ENCODE results near the gene DLG2.
"Not testable (repeated sequence)": the region's sequence is repeated elsewhere in the genome, so short reads cannot be mapped to it uniquely, and the experiment has no call there.

DLG2 gene

GRCh38 chr11:84833488-84834088 lies 793.6 kb downstream of the DLG2 start:
- DNase-seq (ENCODE audit: low spot score), result no peak

GRCh38 chr11:84830372-84830771 lies 796.8 kb downstream of the DLG2 start:
- no peak for DNase-seq (ENCODE audit: low spot score)

GRCh38 chr11:84829162-84829561 lies 798.0 kb downstream of the DLG2 start:
- DNase-seq (ENCODE audit: low spot score), result no peak

- DNase-seq (ENCODE audit: low spot score), result no peak
Measured at GRCh38 chr11:84828616-84829015, 798.5 kb downstream of the DLG2 start.

DNA sequence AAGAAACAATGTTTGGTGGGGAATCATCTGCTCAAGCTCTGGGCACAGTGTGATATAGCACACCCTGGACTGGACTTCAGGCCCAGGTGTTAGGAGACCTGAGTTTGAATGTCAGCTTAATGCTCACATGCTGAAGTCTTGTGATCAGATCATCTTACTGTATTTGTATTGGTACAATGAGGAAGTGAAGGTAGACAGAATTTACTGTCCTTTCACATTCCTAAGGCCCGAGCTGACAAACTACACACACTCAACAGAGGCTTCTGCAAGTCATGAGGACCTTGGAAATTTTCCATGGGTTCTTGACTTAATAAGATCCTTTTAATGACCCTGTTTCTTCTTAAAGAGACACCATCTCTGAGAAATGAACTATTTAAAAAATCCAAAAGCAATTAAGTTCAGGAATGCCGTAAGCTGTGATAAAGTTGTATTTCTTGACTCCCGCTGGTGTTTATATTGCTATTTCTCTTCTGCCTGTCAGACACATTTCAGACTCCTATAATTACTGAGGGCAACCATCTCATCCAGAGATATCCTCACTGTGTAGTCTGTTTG lies 802.0 kb downstream of the DLG2 start:
- no peak for DNase-seq (ENCODE audit: low spot score)

DNA sequence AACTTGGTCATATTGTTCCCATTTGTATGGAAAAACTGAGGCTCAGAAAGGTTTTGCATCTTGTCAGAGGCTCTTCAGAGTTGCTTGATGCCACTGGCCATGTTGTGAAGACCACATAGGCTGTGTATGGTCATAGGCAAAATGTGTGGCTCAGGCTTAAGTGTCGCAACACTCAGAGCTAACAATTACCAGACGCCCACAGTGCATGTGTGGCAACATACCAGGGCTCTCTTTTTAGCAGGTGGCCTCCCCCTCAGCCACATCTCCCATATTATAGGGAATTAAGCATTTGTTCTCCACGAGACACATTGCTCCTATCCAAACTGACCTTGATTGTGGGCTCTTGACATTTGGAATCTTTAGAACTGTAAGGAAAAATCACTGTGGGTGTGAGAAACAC lies 802.5 kb downstream of the DLG2 start:
- DNase-seq (ENCODE audit: low spot score), result no peak

- DNase-seq (ENCODE audit: low spot score), result no peak
Measured at GRCh38 chr11:84819537-84819936, 807.6 kb downstream of the DLG2 start.

DNA sequence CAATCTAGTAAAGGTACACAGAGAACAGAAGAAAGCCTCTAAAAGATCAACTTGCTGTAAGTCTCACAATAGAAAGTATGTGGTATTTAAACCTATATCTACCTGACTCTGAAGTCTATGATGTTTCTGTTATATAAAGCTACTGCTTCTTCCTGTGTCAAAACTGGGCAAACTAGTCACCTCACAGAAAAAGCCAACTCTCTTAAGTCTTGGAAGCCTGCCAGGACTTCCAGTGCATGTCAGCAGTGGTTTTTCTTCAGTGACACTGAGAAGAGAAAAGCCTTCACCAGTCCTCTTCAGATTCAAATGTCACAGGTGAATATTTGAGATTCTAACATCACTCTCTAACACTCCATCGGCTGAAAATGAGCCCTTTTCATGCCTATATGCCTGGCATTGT lies 808.0 kb downstream of the DLG2 start:
- DNase-seq (ENCODE audit: low spot score), result no peak

DNA sequence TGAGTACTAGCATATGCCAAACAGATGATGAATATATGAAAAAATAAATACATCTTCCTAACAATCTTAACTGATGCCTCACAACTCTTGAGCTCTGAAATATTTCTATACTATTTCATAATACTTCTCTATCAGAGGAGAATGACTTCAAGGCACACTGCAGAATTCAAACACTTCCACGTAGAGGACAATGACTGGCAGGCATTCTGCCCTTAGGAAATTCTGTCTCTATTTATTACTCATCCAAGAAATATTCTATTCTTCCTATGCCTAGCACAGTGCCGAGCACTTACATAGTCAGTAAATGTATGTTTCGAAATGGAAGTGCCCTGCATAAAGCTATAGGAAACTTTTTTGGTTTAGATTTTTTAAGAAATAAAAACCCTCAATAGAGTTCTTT lies 809.1 kb downstream of the DLG2 start:
- DNase-seq (ENCODE audit: low spot score), result no peak

DNA sequence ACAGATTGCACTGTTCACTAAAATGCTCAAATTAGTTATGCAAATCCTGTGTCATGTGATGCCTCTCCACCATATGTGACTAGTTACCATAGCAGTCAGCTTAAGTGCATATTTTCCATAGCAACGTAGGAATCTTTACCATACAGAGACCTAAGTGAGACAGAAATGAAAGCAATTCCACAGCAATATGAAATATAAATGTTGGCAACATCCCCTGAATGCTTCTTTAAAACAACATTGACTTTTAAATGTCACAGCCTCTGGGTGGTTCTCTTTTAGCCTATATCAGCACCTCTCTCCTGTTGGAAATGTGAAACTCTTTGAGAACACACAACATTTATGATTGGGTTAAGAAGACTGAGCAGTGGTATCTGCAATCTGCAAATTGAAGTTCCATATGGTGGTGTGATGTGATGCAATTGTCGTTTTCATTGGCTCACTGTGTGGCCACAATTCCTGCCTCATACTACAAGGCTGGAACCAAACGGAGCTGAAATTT lies 814.6 kb downstream of the DLG2 start:
- DNase-seq (ENCODE audit: low spot score), result no peak

- DNase-seq (ENCODE audit: low spot score), result no peak
Measured at GRCh38 chr11:84806354-84806753, 820.8 kb downstream of the DLG2 start.

GRCh38 chr11:84804041-84804440 lies 823.1 kb downstream of the DLG2 start:
- no peak for DNase-seq (ENCODE audit: low spot score)

DNA sequence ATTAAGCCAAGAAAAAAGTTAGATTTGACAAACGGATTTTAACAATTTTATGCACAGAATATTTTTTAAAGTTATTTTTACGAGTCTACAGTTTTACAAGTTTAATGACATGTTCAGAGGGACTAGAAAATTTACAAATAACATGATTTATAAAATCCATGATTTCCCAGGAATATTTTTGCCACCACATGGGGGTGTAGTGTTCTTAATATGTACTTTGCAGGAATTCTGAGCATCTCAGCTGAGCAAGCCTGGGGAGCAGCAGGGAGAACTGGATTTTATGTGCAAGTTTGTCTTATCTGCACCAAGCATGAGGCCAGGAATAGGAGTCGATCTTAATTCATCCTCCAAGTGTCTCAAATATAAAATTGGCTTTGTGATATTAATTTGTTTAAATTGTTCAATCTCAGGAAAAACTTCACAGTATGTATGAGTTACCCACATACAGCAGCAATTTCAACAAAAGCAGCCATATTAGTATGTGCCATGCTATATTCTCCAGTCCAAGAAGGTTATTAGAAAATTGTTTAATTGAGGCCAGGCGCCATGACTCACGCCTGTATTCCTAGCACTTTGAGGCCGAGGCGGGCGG lies 826.3 kb downstream of the DLG2 start:
- DNase-seq (ENCODE audit: low spot score), result peak; percentile 4

- no peak for DNase-seq (ENCODE audit: low spot score)
Measured at GRCh38 chr11:84799112-84799511, 828.0 kb downstream of the DLG2 start.

DNA sequence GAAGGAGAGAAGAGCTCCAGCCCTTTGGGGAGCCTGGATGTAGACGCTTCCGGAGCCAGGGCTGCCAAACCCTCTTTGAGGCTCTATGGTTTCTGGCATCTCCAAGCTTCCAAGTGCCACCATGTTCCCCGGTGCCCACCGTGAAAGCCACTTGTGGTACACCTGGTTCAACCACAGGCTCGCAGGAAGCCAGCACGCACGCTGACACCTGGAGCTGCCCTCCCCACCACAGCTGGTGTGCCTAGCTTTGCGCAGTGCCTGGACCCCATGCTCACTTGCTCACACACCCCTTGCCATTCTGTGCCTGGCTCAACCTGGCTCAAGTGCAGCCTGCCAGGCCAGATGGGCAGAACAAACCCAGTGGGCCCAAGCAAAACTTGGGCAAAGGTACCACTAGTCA lies 831.4 kb downstream of the DLG2 start:
- DNase-seq (ENCODE audit: low spot score), result no peak

DNA sequence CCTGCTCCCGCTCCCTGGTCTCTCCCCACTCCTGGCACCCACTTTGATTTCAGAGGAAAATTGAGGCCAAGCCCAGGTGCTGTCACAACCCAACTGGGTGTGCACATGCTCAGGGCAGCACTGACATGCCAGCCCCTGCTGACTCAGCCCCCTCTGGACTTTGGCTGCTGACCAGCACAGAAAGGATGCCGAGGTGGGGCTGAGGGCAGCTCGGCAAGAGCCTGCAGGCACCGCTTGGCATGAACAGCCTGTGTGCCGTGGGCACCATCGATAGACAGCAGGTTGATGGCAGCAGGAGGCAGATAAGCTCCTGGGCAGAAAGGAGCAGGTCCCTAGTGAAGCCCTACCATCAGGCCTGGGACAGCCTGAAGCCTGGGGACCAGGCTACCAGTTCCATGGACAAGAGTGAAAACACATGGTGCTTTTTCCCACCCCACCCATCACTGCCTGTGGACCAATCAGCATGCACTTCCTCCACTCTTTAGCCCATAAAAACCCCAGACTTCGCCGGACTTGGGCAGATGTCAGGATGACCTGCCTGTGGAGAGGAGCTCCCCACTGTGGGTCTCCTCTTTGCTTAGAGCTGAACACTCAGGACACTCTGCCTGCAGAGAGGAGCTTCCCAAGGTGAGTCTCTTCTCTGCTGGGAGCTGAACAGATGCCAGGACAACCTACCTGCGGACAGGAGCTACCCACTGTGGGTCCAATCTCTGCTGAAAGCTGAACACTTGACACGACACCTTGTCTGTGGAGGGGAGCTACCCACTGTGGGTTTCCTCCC lies 832.3 kb downstream of the DLG2 start:
- DNase-seq (ENCODE audit: low spot score), result no peak

DNA sequence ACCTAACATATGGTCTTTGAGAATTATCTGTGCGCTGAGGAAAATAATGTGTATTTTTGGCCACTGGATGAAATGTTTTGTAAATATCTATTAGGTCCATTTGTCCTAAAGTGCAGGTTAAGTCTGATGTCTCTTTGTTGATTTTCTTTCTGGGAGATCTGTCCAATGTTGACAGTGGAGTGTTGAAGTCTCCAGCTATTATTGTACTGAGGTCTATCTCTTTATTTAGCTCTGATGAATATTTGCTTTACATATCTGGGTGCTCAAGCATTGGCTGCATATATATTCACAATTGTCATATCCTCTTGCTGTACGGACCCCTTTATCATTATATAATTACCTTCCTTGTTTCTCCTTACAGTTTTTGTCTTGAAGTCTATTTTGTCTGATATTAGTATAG lies 833.8 kb downstream of the DLG2 start:
- DNase-seq (ENCODE audit: low spot score), result no peak

DNA sequence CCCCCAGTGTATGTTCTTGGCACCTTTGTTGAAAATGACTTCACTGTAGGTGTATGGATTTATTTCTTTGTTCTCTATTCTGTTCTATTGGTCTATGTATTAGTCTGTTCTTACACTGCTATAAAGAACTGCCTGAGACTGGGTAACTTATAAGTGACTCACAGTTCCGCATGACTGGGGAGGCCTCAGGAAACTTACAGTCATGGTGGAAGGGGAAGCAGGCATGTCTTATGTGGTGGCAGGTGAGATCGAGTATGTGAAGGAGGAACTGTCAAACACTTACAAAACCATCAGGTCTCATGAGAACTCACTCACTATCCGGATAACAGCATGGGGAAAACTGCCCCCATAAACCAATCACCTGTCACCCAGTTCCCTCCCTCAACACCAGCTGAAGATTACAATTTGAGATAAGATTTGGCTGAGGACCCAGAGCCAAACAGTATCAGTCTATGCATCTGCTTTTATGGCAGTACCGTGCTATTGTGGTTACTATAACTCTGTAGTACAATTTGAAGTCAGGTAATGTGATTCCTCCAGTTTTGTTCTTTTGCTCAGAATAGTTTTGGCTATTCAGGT lies 836.2 kb downstream of the DLG2 start:
- no peak for DNase-seq (ENCODE audit: low spot score)

- no peak for DNase-seq (ENCODE audit: low spot score)
Measured at GRCh38 chr11:84788220-84788619, 838.9 kb downstream of the DLG2 start.

GRCh38 chr11:84784158-84784557 lies 843.0 kb downstream of the DLG2 start:
- not testable (repeated sequence) for DNase-seq (ENCODE audit: low spot score)

DNA sequence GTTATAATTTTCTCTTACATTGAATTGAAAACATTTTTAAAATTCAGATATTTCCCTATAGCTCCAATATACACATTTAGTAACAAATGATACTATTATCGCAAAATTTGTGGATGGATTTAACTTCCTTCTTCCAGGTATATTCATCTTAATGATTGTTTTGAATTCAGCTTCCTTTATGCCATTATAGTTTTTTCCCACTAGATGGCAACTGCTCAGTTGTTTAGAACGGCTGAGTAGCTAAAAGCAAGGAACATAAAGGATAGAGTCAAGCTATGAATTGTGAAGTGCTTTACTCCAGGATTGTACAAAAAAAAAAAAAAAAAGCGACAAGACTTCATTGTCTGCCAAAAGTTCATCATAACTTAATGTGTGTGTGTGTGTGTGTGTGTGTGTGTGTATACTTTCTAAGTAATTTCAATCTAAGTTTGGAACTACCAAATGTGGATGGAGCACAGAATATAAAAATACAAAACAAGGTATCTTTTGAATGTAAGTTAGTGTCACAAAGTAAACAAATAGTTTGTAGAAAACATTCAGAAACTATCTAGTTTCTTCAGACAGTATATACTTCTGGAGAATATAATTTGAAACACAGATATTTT lies 846.4 kb downstream of the DLG2 start:
- DNase-seq (ENCODE audit: low spot score), result peak; percentile 4

- DNase-seq (ENCODE audit: low spot score), result no peak
Measured at GRCh38 chr11:84775503-84775902, 851.6 kb downstream of the DLG2 start.
